Activated naive CD4-positive, alpha-beta T cell treated with anti-CD3 and anti-CD28 coated beads, Interleukin-2, amount 50 U/mL, for 72 hours (primary cell): Measurements from ENCODE around the gene SLC44A4. TPM values are rescaled to one million over a fixed set of nuclear protein-coding genes. Genes with fewer than 3 reads are reported as not detected.
"Not testable (repeated sequence)": the region's sequence is repeated elsewhere in the genome, so short reads cannot be mapped to it uniquely, and the experiment has no call there.

Source experiments
- ATAC-seq, 2 donors: fragments of 150-1000 bp; cut with Tn5 transposase; 2 replicates each; pipeline ENCODE4 v1.10.0; 2021; ENCODE audit warnings: mild to moderate bottlenecking in 2 of 2, moderate library complexity in 2 of 2
- DNase-seq, 2 donors: peaks; one replicate each; pipeline ENCODE4 v3.0.0; 2021 to 2022; ENCODE audit warnings: low spot score in 2 of 2
- H3K27ac Mint-ChIP-seq, 2 donors: one replicate each; pipeline ENCODE4 v1.8.0; 2022; ENCODE audit warnings: mild to moderate bottlenecking in 2 of 2, mixed read lengths in 2 of 2
- H3K36me3 Mint-ChIP-seq, 2 donors: one replicate each; pipeline ENCODE4 v1.8.0; 2022; ENCODE audit warnings: mixed read lengths in 2 of 2
- H3K9me3 Mint-ChIP-seq, 2 donors: one replicate each; pipeline ENCODE4 v1.8.0; 2022; ENCODE audit warnings: mixed read lengths in 2 of 2
- total RNA-seq, 2 donors: library from RNA; stranded (reverse); gene quantifications; one replicate each; pipeline ENCODE4 v1.2.3, GENCODE V29; 2022

Gene SLC44A4
- total RNA-seq, 2 donors from 2014 or later: 0.29 TPM; not detected in 1

- Mint-ChIP-seq H3K27ac (no peak overlapping the region), H3K36me3 (no peaks in the 10 kb centered on the region), H3K9me3 (no peaks in the 10 kb centered on the region)
- DNase-seq: no peak
- ATAC-seq: no peak
Observed at GRCh38 chr6:31874836-31875572, 3.8 kb downstream of the SLC44A4 start.

- no peaks in the 10 kb centered on the region for H3K9me3 Mint-ChIP-seq
- DNase-seq (no peak), ATAC-seq (no peak)
- H3K27ac Mint-ChIP-seq: no peak overlapping the region
- no peaks in the 10 kb centered on the region for H3K36me3 Mint-ChIP-seq
Observed at GRCh38 chr6:31874084-31874670, 4.6 kb downstream of the SLC44A4 start.

GRCh38 chr6:31871046-31871659 is 7.6 kb downstream of the SLC44A4 start:
- Mint-ChIP-seq H3K36me3 (no peaks in the 10 kb centered on the region), H3K27ac (no peak overlapping the region), H3K9me3 (no peaks in the 10 kb centered on the region)
- no peak for DNase-seq
- no peak for ATAC-seq

GRCh38 chr6:31870385-31870921 is 8.3 kb downstream of the SLC44A4 start:
- H3K36me3 Mint-ChIP-seq: no peaks in the 10 kb centered on the region
- H3K9me3 Mint-ChIP-seq: no peaks in the 10 kb centered on the region
- no peak for DNase-seq
- ATAC-seq: peak in 1 of 2 donors; percentile 52
- H3K27ac Mint-ChIP-seq: no peak overlapping the region

- DNase-seq: no peak
- Mint-ChIP-seq H3K27ac (no peak overlapping the region), H3K9me3 (no peaks in the 10 kb centered on the region), H3K36me3 (no peaks in the 10 kb centered on the region)
- ATAC-seq: no peak
Observed at GRCh38 chr6:31869343-31869742, 9.5 kb downstream of the SLC44A4 start.

GRCh38 chr6:31868658-31868971 is 10.2 kb downstream of the SLC44A4 start:
- H3K9me3 Mint-ChIP-seq, DNase-seq, ATAC-seq, H3K27ac Mint-ChIP-seq, H3K36me3 Mint-ChIP-seq: not testable (repeated sequence)

- ATAC-seq (no peak), DNase-seq (no peak)
- no peak overlapping the region for H3K27ac Mint-ChIP-seq
- H3K36me3 Mint-ChIP-seq: no peaks in the 10 kb centered on the region
- H3K9me3 Mint-ChIP-seq: no peaks in the 10 kb centered on the region
Observed at GRCh38 chr6:31865205-31866118, 13.3 kb downstream of the SLC44A4 start.

GRCh38 chr6:31864818-31865204 is 14.0 kb downstream of the SLC44A4 start:
- no peak for DNase-seq
- no peaks in the 10 kb centered on the region for H3K36me3 Mint-ChIP-seq
- no peak for ATAC-seq

GRCh38 chr6:31864123-31864562 is 14.7 kb downstream of the SLC44A4 start:
- not testable (repeated sequence) for H3K9me3 Mint-ChIP-seq, ATAC-seq, DNase-seq, H3K36me3 Mint-ChIP-seq
- peak overlapping the region; percentile 92 to 99 for H3K27ac Mint-ChIP-seq

More at GRCh38 chr6:31864818-31865204, 14.0 kb downstream of the SLC44A4 start:
- H3K27ac Mint-ChIP-seq: no peak overlapping the region
- H3K9me3 Mint-ChIP-seq: no peaks in the 10 kb centered on the region

- H3K27ac Mint-ChIP-seq: peak within 1 kb of the TSS; percentile 92 to 99
- no peaks in the 10 kb centered on the region for H3K36me3 Mint-ChIP-seq
- DNase-seq: peak; percentile 97 to 100
- no peaks in the 10 kb centered on the region for H3K9me3 Mint-ChIP-seq
- ATAC-seq: peak; percentile 95 to 98
Observed at GRCh38 chr6:31862344-31863235, 16.2 kb downstream of the SLC44A4 start, which contains the start of gene NEU1. Gene NEU1 (minus strand): TSS chr6:31862821. CDS start chr6:31862776, 45 bp downstream.

GRCh38 chr6:31861919-31862343 is 16.9 kb downstream of the SLC44A4 start:
- H3K36me3 Mint-ChIP-seq: no peaks in the 10 kb centered on the region
- no peak for ATAC-seq
- no peak for DNase-seq
- no peaks in the 10 kb centered on the region for H3K9me3 Mint-ChIP-seq
- peak overlapping the region; percentile 92 to 99 for H3K27ac Mint-ChIP-seq

- H3K9me3 Mint-ChIP-seq: no peaks in the 10 kb centered on the region
- ATAC-seq (no peak), DNase-seq (no peak)
- no peaks in the 10 kb centered on the region for H3K36me3 Mint-ChIP-seq
- H3K27ac Mint-ChIP-seq: peak overlapping the region in 1 of 2 donors; percentile 92
Observed at GRCh38 chr6:31861150-31861549, 17.6 kb downstream of the SLC44A4 start.

- Mint-ChIP-seq H3K36me3 (no peaks in the 10 kb centered on the region), H3K27ac (peak overlapping the region in 1 of 2 donors; percentile 29), H3K9me3 (no peaks in the 10 kb centered on the region)
- ATAC-seq (no peak), DNase-seq (no peak)
Observed at GRCh38 chr6:31860349-31860748, 18.4 kb downstream of the SLC44A4 start.

GRCh38 chr6:31859923-31860322 is 18.9 kb downstream of the SLC44A4 start:
- no peak for DNase-seq
- H3K27ac Mint-ChIP-seq: peak overlapping the region in 1 of 2 donors; percentile 29
- no peak for ATAC-seq
- no peaks in the 10 kb centered on the region for H3K9me3 Mint-ChIP-seq
- no peaks in the 10 kb centered on the region for H3K36me3 Mint-ChIP-seq

- Mint-ChIP-seq H3K27ac (no peak overlapping the region), H3K9me3 (no peaks in the 10 kb centered on the region), H3K36me3 (no peaks in the 10 kb centered on the region)
- DNase-seq (no peak), ATAC-seq (no peak)
Observed at GRCh38 chr6:31858707-31859106, 20.1 kb downstream of the SLC44A4 start.
